Endothelial cell of umbilical vein (primary cell): ENCODE results near the gene PPIP5K1. TPM values are rescaled to one million over a fixed set of nuclear protein-coding genes. Genes with fewer than 3 reads are reported as not detected.

Source experiments
- BruUV-seq: library from RNA; stranded (reverse); fragments of 400-500 nt; replicated peaks from 2 replicates; lab custom pipeline; 2021; lab: Mats Ljungman, UMichigan
- CTCF ChIA-PET: fragments of 300-600, 350-600 bp; sonication (Branson Sonifier 250); formaldehyde crosslinking; loops from one replicate; lab custom pipeline; 2021; ENCODE audit warnings: antibody characterized with exemption, inconsistent platforms; lab: Charles Lee
- POLR2A ChIA-PET: fragments of 300-600, 350-600 bp; sonication (Branson Sonifier 250); formaldehyde crosslinking; loops from one replicate; lab custom pipeline; 2021; ENCODE audit warnings: antibody characterized with exemption, inconsistent platforms; lab: Charles Lee
- DNase-seq: peaks from one replicate; pipeline ENCODE4 v3.0.0-alpha.2; 2011; ENCODE audit warnings: low read depth, low spot score
- FAIRE-seq: peaks from 2 replicates; lab custom pipeline; 2011; peaks lifted over from hg19 to GRCh38; lab: Jason Lieb, UNC
- H2AFZ ChIP-seq: 2 replicates; pipeline ENCODE4 v1.6.0; 2012; ENCODE audit warnings: low read depth, low read length, control low read depth, inconsistent platforms
- H3K27ac ChIP-seq: 2 replicates; pipeline ENCODE4 v1.5.1; 2011; ENCODE audit warnings: low read depth, mild to moderate bottlenecking, control low read depth, low read length, moderate library complexity; ENCODE audit not compliant: insufficient read depth
- H3K27me3 ChIP-seq, 2 experiments: 2 replicates each; pipeline versions ENCODE4 v1.6.0 to v1.6.1; 2011; ENCODE audit warnings: low read length in 2 of 2, mixed read lengths in 1 of 2; ENCODE audit not compliant: control insufficient read depth in 2 of 2, insufficient read depth in 2 of 2
- H3K36me3 ChIP-seq, 2 experiments: 2 replicates in 1 of 2; 3 replicates in 1 of 2; pipeline ENCODE4 v1.5.1; 2011; ENCODE audit warnings: low read length in 2 of 2, mild to moderate bottlenecking in 1 of 2, moderate library complexity in 1 of 2; ENCODE audit not compliant: control insufficient read depth in 2 of 2, insufficient read depth in 2 of 2; ENCODE audit errors: extremely low read depth in 1 of 2
- H3K4me1 ChIP-seq: 3 replicates; pipeline ENCODE4 v1.5.1; 2011; ENCODE audit warnings: mild to moderate bottlenecking, low read length; ENCODE audit not compliant: control insufficient read depth, insufficient read depth; ENCODE audit errors: extremely low read depth
- H3K4me2 ChIP-seq: 2 replicates; pipeline ENCODE4 v1.6.1; 2011; ENCODE audit warnings: low read length, control low read depth, mixed read lengths; ENCODE audit not compliant: insufficient read depth
- H3K4me3 ChIP-seq, 3 experiments: fragments of 200-600 bp in 1 of 3; sonication (generic), shearing (Covaris generic) in 1 of 3; replicated peaks in 1 of 3; 2 replicates each; pipeline ENCODE4 v1.5.1; 2011 to 2016; ENCODE audit warnings: control low read depth in 3 of 3, low read length in 3 of 3, mild to moderate bottlenecking in 2 of 3, inconsistent platforms in 1 of 3, low read depth in 1 of 3, moderate library complexity in 1 of 3; ENCODE audit not compliant: insufficient read depth in 1 of 3
- H3K79me2 ChIP-seq: 2 replicates; pipeline ENCODE4 v1.6.0; 2012; ENCODE audit warnings: low read length, inconsistent platforms; ENCODE audit not compliant: control insufficient read depth, insufficient read depth
- H3K9ac ChIP-seq: replicated peaks from 2 replicates; pipeline ENCODE3; 2011; ENCODE audit warnings: low read length, control low read depth; ENCODE audit not compliant: insufficient read depth; ENCODE audit errors: extremely low read depth
- H3K9me1 ChIP-seq: replicated peaks from 3 replicates; pipeline ENCODE4 v1.6.0; 2011; ENCODE audit warnings: mild to moderate bottlenecking, low read length; ENCODE audit not compliant: control insufficient read depth, insufficient read depth; ENCODE audit errors: extremely low read depth
- H3K9me3 ChIP-seq: replicated peaks from 2 replicates; pipeline ENCODE4 v1.5.1; 2012; ENCODE audit warnings: low read length, inconsistent platforms; ENCODE audit not compliant: control insufficient read depth, insufficient read depth
- H4K20me1 ChIP-seq: replicated peaks from 2 replicates; pipeline ENCODE3; 2011; ENCODE audit warnings: mild to moderate bottlenecking, low read length; ENCODE audit not compliant: control insufficient read depth, insufficient read depth; ENCODE audit errors: extremely low read depth
- EZH2 ChIP-seq: IDR thresholded peaks from 2 replicates; pipeline ENCODE4 v1.6.1; 2012; ENCODE audit warnings: borderline replicate concordance, low read depth, mild to moderate bottlenecking, moderate library complexity, low read length, inconsistent platforms; ENCODE audit not compliant: severe bottlenecking
- FOS ChIP-seq: IDR thresholded peaks from 2 replicates; pipeline ENCODE4 v1.6.1; 2011; ENCODE audit warnings: mild to moderate bottlenecking, low read length, moderate library complexity, borderline replicate concordance; ENCODE audit not compliant: insufficient read depth
- GATA2 ChIP-seq: IDR thresholded peaks from 2 replicates; pipeline ENCODE4 v1.7.0; 2011; ENCODE audit warnings: low read depth, mild to moderate bottlenecking, moderate library complexity, mixed read lengths, low read length; ENCODE audit not compliant: insufficient read length, insufficient read depth
- JUN ChIP-seq: IDR thresholded peaks from 2 replicates; pipeline ENCODE4 v1.6.1; 2011; ENCODE audit warnings: borderline replicate concordance, low read depth; ENCODE audit not compliant: insufficient read length, insufficient read depth
- MYC ChIP-seq: IDR thresholded peaks from one replicate; pipeline ENCODE4 v1.6.1; 2011; ENCODE audit warnings: mild to moderate bottlenecking, low read depth, low read length
- POLR2A ChIP-seq: IDR thresholded peaks from 2 replicates; pipeline ENCODE4 v1.6.1; 2012; ENCODE audit warnings: low read depth, mild to moderate bottlenecking, control low read depth, low read length
- POLR2AphosphoS5 ChIP-seq: IDR thresholded peaks from 2 replicates; pipeline ENCODE4 v1.6.1; 2012; ENCODE audit warnings: low read depth, mild to moderate bottlenecking, control low read depth, low read length, moderate library complexity; ENCODE audit not compliant: insufficient read depth
- dilution Hi-C: fragments of 300-500 bp; cut with MboI; formaldehyde crosslinking; loops from one replicate; pipeline ENCODE4 v1.15.0; 2019; ENCODE audit warnings: low sequenced_read_pairs; ENCODE audit not compliant: extremely low pct_ligation_motif_present
- intact Hi-C: fragments of 100-400 bp; cut with micrococcal nuclease; formaldehyde crosslinking; loops from one replicate; pipeline ENCODE4 v1.10.0; 2022
- polyA plus RNA-seq, 4 experiments: library from polyadenylated mRNA; depleted of rRNA in 3 of 4; stranded (reverse) in 3 of 4; unstranded in 1 of 4; fragments of >200 nt; gene quantifications; 2 replicates each; pipeline versions ENCODE4 v1.2.1 to v1.2.3, GENCODE V29; 2011 to 2012; ENCODE audit warnings: missing spikeins in 1 of 4
- total RNA-seq: library from RNA; stranded (reverse); gene quantifications from 2 replicates; pipeline ENCODE4 v1.2.3, GENCODE V29; 2021
- TF ChIP-seq, protein P1 (sequence below), 2 donors: IDR thresholded peaks; 1 replicate in 1 of 2; 2 replicates in 1 of 2; pipeline ENCODE4 v1.5.1; 2011; ENCODE audit warnings: low read length in 2 of 2, mild to moderate bottlenecking in 2 of 2, moderate library complexity in 2 of 2, control low read depth in 1 of 2, inconsistent platforms in 1 of 2, low read depth in 1 of 2; ENCODE audit not compliant: insufficient read depth in 1 of 2; ENCODE audit errors: extremely low read depth in 1 of 2
- TF ChIP-seq, protein P2 (sequence below): IDR thresholded peaks from 2 replicates; pipeline ENCODE4 v1.6.1; 2011; ENCODE audit not compliant: insufficient read depth, insufficient read length

Gene PPIP5K1
- total and polyA plus RNA-seq, 2 donors (not counting 3 experiments of a cell fraction or from before 2014, with no cell fraction given): 22.2 to 35.3 TPM

DNA sequence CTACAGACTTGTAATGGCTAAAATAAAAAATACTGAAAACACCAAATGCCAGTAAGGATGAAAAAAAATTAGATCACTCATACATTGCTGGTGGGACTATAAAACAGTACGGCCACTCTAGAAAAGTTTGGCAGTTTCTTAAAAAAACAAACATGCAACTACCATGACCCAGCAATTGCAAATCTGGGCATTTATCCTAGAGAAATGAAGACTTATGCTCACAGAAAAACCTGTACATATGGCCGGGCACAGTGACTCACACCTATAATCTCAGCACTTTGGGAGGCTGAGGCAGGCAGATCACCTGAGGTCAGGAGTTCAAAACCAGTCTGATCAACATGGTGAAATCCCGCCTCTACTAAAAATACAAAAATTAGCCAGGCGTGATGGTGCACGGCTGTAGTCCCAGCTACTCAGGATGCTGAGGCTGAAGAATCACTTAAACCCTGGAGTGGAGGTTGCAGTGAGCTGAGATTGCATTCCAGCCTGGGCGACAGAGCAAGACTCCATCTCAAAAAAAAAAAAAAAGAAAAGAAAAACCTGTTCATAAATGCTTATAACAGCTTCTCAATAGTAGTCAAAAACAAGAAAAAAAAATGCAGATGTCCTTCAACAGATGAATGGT lies 102.6 kb downstream of the PPIP5K1 start:
- H2AFZ ChIP-seq: no peak overlapping the region
- POLR2A ChIA-PET: interaction anchor here (0.7 kb wide), 1 partner anchor 46 kb away, joined by 4 read pairs; no protein-coding TSS in a partner anchor
- CTCF ChIA-PET: interaction anchor here (1.6 kb wide), 1 partner anchor 27 kb away, joined by 8 read pairs; no protein-coding TSS in a partner anchor
- intact Hi-C loops: no loop called here
- H3K9ac ChIP-seq: no peak overlapping the region
- dilution Hi-C loops: no loop called here
- FAIRE-seq (no peak), DNase-seq (no peak)
- H4K20me1 ChIP-seq: no peaks in the 10 kb centered on the region
- peaks cover 5% of the 10 kb centered on the region for H3K79me2 ChIP-seq
- H3K9me1 ChIP-seq: no peaks in the 10 kb centered on the region
- H3K4me3 ChIP-seq: no peak overlapping the region
- no peaks in the 10 kb centered on the region for H3K27me3 ChIP-seq
- H3K36me3 ChIP-seq: peaks cover 4 to 7% of the 10 kb centered on the region in 2 experiments
- no peaks in the 10 kb centered on the region for H3K9me3 ChIP-seq
- no TSS peak for BruUV-seq
- peaks cover 13% of the 10 kb centered on the region for H3K4me1 ChIP-seq
- no peak overlapping the region for H3K27ac ChIP-seq
- no peak overlapping the region for H3K4me2 ChIP-seq
- TF ChIP-seq POLR2AphosphoS5: no peak
- TF ChIP-seq POLR2A: no peak
- TF ChIP-seq MYC: no peak

DNA sequence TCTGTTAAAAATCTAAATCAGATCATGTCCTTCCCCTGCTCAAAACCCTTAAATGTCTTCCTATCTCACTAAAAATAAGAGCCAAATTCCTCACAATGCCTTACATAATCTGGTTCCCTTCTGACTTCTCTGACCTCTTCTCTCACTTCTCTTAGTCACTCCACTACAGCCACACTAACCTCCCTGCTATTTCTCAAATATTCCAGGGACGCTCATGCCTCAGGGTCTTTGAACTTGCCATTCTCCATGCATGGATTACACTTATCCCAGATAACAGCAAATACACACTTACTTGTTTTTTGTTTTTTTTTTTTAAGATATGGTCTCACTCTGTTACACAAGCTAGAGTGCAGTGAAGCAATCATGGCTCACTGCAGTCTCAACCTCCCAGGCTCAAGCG lies 105.6 kb downstream of the PPIP5K1 start:
- H3K4me2 ChIP-seq: no peak overlapping the region
- H2AFZ ChIP-seq: no peak overlapping the region
- ChIA-PET CTCF (interaction anchor here (1.0 to 1.5 kb wide), 3 partner anchors 26 to 30 kb away, joined by 3 to 14 read pairs (median 4); no protein-coding TSS in a partner anchor), POLR2A (no interaction called here)
- DNase-seq (no peak), FAIRE-seq (no peak)
- intact Hi-C loops: no loop called here
- no peaks in the 10 kb centered on the region for H3K79me2 ChIP-seq
- H3K4me3 ChIP-seq: no peak overlapping the region
- no TSS peak for BruUV-seq
- H3K4me1 ChIP-seq: peaks cover 6% of the 10 kb centered on the region
- TF ChIP-seq EZH2 (no peak), MYC (no peak), FOS (no peak), POLR2AphosphoS5 (no peak), POLR2A (no peak), JUN (no peak), GATA2 (no peak)
- TF ChIP-seq, protein P1, sequence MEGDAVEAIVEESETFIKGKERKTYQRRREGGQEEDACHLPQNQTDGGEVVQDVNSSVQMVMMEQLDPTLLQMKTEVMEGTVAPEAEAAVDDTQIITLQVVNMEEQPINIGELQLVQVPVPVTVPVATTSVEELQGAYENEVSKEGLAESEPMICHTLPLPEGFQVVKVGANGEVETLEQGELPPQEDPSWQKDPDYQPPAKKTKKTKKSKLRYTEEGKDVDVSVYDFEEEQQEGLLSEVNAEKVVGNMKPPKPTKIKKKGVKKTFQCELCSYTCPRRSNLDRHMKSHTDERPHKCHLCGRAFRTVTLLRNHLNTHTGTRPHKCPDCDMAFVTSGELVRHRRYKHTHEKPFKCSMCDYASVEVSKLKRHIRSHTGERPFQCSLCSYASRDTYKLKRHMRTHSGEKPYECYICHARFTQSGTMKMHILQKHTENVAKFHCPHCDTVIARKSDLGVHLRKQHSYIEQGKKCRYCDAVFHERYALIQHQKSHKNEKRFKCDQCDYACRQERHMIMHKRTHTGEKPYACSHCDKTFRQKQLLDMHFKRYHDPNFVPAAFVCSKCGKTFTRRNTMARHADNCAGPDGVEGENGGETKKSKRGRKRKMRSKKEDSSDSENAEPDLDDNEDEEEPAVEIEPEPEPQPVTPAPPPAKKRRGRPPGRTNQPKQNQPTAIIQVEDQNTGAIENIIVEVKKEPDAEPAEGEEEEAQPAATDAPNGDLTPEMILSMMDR (IDR thresholded peaks at IDR 0.05; ENCODE audit: extremely low read depth in 1 of 2, insufficient read depth in 1 of 2, low read depth in 1 of 2, low read length in 2 of 2): no peak
- TF ChIP-seq, protein P2, sequence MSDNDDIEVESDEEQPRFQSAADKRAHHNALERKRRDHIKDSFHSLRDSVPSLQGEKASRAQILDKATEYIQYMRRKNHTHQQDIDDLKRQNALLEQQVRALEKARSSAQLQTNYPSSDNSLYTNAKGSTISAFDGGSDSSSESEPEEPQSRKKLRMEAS: no peak
- no peaks in the 10 kb centered on the region for H3K9me1 ChIP-seq
- H3K9me3 ChIP-seq: no peaks in the 10 kb centered on the region
- H3K27me3 ChIP-seq: no peaks in the 10 kb centered on the region
- no peak overlapping the region for H3K27ac ChIP-seq
- H3K36me3 ChIP-seq: peaks cover 4 to 10% of the 10 kb centered on the region in 2 experiments
- dilution Hi-C loops: no loop called here
- H4K20me1 ChIP-seq: no peaks in the 10 kb centered on the region
- no peak overlapping the region for H3K9ac ChIP-seq
